GM12872 (cell line): ENCODE data around the gene E2F3.

ENCODE experiments used
- TF ChIP-seq, protein P1 (sequence below): IDR thresholded peaks from 3 replicates; pipeline ENCODE4 v1.5.1; 2011; ENCODE audit warnings: low read depth, mild to moderate bottlenecking, low read length, moderate library complexity; ENCODE audit not compliant: insufficient read depth

E2F3 gene

DNA sequence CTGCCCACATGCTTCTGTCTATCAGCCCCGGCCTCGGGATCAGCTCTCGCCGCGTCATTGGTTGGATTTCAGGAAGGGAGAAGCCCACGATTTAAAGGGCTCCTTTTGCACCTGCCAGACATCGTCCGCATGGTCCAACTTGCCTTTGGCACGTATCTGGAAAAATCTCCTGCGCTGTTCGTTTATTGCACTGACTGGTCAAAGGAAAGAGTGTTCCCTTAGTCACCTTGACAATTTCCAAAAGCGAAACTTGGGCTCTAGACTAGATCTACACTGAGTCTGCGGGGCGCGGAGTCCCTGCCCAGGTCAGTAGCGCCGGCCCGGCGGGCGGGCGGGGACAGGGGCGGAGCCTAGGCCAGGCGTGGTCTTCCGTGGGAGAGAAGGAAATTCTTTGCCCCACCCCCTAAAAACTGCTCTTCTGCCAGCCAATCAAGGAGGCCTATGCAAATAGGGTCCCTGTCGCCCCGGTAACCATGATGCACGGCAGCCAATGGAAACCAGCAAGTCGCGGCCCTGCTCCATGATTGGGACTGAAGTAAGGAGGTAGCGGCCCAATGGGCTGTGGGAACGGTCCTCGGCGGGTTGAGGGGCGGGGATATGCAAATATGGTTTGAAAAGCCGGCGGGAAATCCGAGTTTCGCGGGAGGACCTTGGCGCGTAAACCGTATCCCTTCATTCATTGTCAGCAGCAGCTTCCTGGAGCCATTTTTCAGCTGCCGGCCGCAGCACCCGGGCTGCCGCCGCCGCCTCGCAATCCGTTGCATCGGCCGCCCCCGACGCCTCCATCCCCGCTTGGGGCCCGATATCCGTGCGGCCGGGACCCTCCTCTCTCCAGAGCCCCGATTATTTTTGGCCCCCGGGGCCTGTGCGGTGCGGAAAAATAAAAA is at the start of gene E2F3:
E2F3 (plus strand) TSS at position 675 of the 887 bp plus-strand sequence. CDS start 354 bp downstream, outside the sequence.
- TF ChIP-seq, protein P1, sequence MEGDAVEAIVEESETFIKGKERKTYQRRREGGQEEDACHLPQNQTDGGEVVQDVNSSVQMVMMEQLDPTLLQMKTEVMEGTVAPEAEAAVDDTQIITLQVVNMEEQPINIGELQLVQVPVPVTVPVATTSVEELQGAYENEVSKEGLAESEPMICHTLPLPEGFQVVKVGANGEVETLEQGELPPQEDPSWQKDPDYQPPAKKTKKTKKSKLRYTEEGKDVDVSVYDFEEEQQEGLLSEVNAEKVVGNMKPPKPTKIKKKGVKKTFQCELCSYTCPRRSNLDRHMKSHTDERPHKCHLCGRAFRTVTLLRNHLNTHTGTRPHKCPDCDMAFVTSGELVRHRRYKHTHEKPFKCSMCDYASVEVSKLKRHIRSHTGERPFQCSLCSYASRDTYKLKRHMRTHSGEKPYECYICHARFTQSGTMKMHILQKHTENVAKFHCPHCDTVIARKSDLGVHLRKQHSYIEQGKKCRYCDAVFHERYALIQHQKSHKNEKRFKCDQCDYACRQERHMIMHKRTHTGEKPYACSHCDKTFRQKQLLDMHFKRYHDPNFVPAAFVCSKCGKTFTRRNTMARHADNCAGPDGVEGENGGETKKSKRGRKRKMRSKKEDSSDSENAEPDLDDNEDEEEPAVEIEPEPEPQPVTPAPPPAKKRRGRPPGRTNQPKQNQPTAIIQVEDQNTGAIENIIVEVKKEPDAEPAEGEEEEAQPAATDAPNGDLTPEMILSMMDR, result no peak

DNA sequence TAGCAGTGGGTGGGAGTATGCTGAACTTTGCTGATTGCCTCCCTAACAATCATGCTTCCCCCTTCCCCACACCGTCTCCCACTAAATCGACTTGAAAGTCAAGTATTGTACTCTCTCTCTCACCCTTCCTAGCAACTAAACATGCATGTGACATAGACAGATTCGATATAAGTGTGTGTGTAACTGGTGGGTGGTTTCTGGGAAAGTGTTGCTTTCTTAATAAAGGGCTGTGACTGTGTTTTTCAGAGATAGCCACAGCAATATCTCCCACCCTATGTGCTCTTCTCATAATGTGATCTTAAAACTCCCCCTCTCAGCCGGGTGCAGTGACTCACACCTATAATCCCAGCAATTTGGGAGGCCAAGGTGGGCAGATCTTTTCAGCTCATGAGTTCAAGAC is 49.3 kb upstream of the E2F3 start:
- TF ChIP-seq, protein P1, result no peak

DNA sequence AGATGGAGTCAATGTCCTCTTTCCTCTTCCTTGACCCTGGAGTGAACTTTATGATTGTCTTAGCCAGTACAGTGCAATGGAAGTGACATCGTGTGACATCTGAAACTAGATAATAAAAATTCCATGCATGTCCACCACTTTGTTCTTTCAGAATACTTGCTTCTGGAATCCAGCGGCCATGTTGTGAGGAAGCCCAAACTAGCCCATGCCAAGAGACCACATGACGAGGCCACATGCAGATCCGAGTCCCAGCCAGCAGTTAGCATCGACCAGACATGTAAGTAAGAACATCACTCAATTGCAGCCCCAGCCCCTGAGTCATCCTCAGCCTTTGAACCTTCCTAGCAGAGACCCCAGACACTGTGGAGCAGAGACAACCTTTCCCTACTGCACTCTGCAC is 48.5 kb upstream of the E2F3 start:
- TF ChIP-seq, protein P1, result no peak

DNA sequence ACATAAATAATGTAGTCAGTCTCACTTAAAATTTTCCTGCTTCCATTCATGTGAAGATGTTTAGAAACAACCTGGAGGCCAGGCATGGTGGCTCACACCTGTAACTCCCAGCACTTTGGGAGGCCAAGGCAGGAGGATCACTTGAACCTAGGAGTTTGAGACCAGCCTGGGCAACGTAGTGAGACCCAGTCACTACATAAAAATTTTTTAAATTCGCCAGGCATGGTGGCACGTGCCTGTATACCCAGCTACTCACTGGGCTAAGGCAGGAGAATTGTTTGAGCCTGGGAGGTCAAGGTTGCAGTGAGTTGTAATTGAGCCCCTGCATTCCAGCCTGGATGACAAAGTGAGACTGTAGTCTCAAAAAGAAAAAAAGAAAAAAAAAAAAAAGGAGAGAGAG is 47.3 kb upstream of the E2F3 start:
- TF ChIP-seq, protein P1, result no peak

DNA sequence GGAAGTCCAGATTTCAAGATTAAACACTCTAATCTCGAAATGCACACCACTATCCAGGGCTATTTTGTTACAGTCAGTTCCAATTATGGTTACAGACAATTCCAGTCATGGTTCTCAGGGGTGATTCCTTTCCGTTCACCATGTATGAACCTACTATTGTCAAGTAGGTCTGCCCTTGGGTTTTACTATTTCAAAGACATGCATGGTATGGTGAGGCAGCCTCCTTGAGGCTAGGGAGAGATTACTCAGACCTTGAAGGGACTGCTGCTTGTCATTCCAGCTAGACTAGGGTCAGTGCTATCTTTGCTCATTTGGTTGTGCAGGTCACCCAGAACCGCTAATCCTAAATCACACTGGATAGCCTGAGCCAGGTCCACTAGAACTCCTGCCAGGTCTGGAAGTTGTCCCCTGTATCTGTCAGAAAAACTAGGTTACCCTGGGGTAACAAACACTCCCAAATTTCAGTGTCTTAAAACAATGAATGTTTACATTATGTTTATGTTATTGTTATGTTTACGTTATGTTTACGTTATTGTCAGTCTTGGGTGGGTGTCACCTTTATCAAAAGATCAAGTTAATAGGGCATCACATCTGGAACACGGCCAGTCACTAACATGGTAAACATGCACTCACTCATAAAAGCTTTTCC is 41.1 kb upstream of the E2F3 start:
- TF ChIP-seq, protein P1, result no peak

DNA sequence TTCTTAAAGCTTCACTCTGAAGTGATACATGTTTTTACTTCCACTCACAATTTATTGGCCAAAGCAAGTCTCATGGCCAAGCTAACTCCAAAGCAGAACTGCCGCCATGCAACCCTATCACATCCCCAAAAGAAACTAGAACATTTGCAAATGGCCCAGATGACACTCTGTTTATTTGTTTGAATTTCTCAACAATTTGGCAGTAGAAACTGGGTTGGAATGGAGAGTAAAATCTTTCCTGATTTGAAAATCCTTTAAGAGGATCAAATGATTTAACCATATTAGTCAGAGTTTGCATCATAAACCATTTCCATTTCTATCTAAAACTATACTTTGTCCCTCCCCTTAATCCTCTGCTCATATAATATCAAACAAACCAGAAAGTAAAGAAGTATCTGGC is 39.1 kb upstream of the E2F3 start:
- TF ChIP-seq, protein P1, result no peak

DNA sequence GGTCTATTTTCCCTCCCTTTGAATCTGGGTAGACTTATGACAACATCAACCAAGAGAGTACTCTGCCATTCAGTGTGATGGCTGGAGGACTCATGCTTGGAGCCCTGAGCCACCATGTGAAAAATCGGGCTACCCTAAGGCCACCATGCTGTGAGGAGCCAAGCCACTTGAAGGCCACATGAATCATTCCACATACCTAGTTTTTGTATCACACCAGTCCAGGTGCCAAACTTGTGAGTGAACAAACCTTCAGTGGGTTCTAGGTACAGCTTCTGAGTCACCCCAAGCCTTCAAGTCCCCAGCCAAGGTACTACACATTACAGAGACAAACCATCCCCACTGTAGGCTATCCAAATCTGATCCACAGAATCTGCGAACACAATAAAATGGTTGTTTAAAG is 37.4 kb upstream of the E2F3 start:
- TF ChIP-seq, protein P1, result no peak
